NB4 (cell line): ENCODE results near the gene SPSB1.

Experiments used
- DNase-seq: peaks from one replicate; pipeline ENCODE4 v3.0.0; 2010; ENCODE audit warnings: low read depth
- H3K4me3 ChIP-seq: one replicate; pipeline ENCODE4 v1.5.1; 2011; ENCODE audit warnings: mild to moderate bottlenecking, low read depth, low read length, moderate library complexity
- MAX ChIP-seq: IDR thresholded peaks from 2 replicates; pipeline ENCODE4 v1.6.1; 2011; ENCODE audit warnings: low read depth, low read length
- MYC ChIP-seq: IDR thresholded peaks from 2 replicates; pipeline ENCODE4 v1.6.1; 2011; ENCODE audit warnings: low read depth, low read length
- POLR2A ChIP-seq: IDR thresholded peaks from 2 replicates; pipeline ENCODE4 v1.6.1; 2011; ENCODE audit warnings: mild to moderate bottlenecking; ENCODE audit not compliant: insufficient read length; ENCODE audit errors: extremely low read depth
- TF ChIP-seq, protein P1 (sequence below): IDR thresholded peaks from one replicate; pipeline ENCODE4 v1.5.1; 2012; ENCODE audit warnings: low read depth, low read length

The SPSB1 gene

DNA sequence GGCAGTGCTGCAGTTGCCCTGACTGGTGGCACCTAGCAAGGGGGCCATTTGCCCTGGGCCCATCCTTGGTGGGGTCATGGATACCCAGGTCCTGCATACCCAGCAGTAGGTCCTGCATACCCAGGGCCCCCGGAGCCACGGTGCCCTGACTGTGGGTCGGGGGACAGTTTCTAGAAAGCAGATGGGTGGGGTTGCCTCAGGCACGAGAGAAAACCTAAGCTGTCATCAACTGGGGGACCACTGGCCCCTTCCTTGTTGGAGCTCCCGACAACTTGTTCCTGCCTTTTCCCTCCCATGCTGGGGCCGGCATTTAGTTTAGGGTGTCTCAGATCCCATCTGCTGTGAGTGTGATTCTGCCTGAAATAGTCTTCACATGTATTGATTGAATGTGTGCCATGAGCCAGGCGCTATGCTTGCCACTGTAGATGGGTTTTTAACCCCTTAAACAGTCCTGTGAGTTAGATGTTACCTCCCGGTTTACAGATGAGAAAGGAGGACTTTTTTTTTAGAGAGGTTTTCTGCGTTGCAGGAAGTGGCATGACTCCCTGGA, 15.6 kb downstream of the SPSB1 start:
- no peak overlapping the region for H3K4me3 ChIP-seq
- TF ChIP-seq MAX = no peak
- TF ChIP-seq POLR2A = no peak
- no peak for TF ChIP-seq MYC
- TF ChIP-seq, protein P1, sequence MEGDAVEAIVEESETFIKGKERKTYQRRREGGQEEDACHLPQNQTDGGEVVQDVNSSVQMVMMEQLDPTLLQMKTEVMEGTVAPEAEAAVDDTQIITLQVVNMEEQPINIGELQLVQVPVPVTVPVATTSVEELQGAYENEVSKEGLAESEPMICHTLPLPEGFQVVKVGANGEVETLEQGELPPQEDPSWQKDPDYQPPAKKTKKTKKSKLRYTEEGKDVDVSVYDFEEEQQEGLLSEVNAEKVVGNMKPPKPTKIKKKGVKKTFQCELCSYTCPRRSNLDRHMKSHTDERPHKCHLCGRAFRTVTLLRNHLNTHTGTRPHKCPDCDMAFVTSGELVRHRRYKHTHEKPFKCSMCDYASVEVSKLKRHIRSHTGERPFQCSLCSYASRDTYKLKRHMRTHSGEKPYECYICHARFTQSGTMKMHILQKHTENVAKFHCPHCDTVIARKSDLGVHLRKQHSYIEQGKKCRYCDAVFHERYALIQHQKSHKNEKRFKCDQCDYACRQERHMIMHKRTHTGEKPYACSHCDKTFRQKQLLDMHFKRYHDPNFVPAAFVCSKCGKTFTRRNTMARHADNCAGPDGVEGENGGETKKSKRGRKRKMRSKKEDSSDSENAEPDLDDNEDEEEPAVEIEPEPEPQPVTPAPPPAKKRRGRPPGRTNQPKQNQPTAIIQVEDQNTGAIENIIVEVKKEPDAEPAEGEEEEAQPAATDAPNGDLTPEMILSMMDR = no peak
- no peak for DNase-seq

DNA sequence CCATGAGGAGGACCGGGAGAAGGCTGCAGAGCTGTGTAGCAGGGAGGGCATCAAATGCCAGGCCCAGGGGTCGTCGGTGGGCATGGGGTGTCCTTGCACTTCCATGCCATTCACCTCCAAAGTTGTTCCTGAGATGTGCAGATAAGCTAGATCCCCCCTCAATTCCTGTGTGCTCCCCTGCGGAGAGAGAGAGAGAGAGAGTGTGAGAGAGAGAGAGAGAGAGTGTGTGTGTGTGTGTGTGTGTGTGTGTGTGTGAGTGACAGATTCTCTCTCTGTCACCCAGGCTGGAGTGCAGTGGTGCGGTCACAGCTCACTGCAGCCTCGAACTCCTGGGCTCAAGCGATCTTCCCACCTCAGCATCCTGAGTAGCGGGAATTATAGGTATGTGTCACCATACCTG, 16.4 kb downstream of the SPSB1 start:
- DNase-seq = no peak
- H3K4me3 ChIP-seq = no peak overlapping the region
- no peak for TF ChIP-seq MYC
- TF ChIP-seq MAX = no peak
- TF ChIP-seq, protein P1 = no peak
- no peak for TF ChIP-seq POLR2A

GRCh38 chr1:9309991-9310390, 17.3 kb downstream of the SPSB1 start:
- no peak for TF ChIP-seq MYC
- TF ChIP-seq, protein P1 = no peak
- no peak for TF ChIP-seq MAX
- TF ChIP-seq POLR2A = no peak
- DNase-seq = no peak

DNA sequence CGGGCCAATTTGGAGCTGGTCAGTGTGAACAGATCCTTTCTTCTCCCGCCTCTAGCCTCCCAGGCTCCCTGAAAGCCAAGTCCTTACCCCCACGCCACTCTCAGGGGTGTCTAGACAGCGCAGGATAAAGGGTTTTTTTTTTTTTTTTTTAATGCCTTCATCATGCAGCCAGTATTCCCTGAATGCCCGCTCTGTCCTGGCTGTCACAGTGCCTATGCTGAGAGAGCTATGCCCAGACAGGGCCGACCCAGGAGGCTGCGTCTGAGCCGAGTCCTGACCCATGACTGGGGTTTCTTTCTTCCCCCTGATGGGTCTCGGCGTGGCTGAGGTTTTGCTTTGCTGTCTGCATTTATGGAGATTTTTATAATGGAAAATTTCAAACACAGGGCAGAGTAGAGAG, 18.3 kb downstream of the SPSB1 start:
- no peak for DNase-seq
- TF ChIP-seq, protein P1 = no peak
- no peak for TF ChIP-seq POLR2A
- no peak for TF ChIP-seq MAX
- TF ChIP-seq MYC = no peak
- H3K4me3 ChIP-seq = no peak overlapping the region

More at GRCh38 chr1:9309991-9310390, 17.3 kb downstream of the SPSB1 start:
- H3K4me3 ChIP-seq = no peak overlapping the region

GRCh38 chr1:9311479-9311878, 18.8 kb downstream of the SPSB1 start:
- DNase-seq = no peak
- no peak overlapping the region for H3K4me3 ChIP-seq
- no peak for TF ChIP-seq MYC
- TF ChIP-seq MAX = no peak
- TF ChIP-seq, protein P1 = no peak
- TF ChIP-seq POLR2A = no peak
